ENCODE measurements around the gene HLX.

GRCh38 chr1:220921498-220921897 is 42.3 kb downstream of the HLX start:
- TF ChIP-seq POLR2AphosphoS5 (IDR thresholded peaks at IDR 0.05) (no peak), CTCF (IDR thresholded peaks at IDR 0.05) (no peak)

Measured in stomach (tissue), 4 donors.